Dedifferentiated amniotic fluid mesenchymal stem cell (primary cell): ENCODE results near the gene PPP1R1C.

Source experiments
- DNase-seq: peaks from one replicate; pipeline ENCODE4 v3.0.0-alpha.2; 2016; ENCODE audit errors: extremely low spot score

Gene PPP1R1C

GRCh38 chr2:181971032-181971431 lies 14.6 kb upstream of the PPP1R1C start:
- DNase-seq = no peak

GRCh38 chr2:181972431-181973170 lies 13.1 kb upstream of the PPP1R1C start:
- DNase-seq = no peak

GRCh38 chr2:181973171-181973783 lies 12.4 kb upstream of the PPP1R1C start:
- no peak for DNase-seq

- DNase-seq = no peak
These were observed 7.8 kb upstream of the PPP1R1C start for GRCh38 chr2:181977661-181978350.

- DNase-seq = no peak
These were observed 7.1 kb upstream of the PPP1R1C start for GRCh38 chr2:181978351-181979150.

GRCh38 chr2:181984060-181984459 lies 1.6 kb upstream of the PPP1R1C start:
- DNase-seq = no peak

GRCh38 chr2:181984814-181985631 lies 630 bp upstream of the PPP1R1C start:
- no peak for DNase-seq

- DNase-seq = no peak
These were observed 2.7 kb downstream of the PPP1R1C start for GRCh38 chr2:181988154-181988924.

- no peak for DNase-seq
These were observed 3.4 kb downstream of the PPP1R1C start for GRCh38 chr2:181989099-181989498.

- DNase-seq = no peak
These were observed 5.7 kb downstream of the PPP1R1C start for GRCh38 chr2:181991171-181991885.

- no peak for DNase-seq
These were observed 7.1 kb downstream of the PPP1R1C start for GRCh38 chr2:181992776-181993175.

- DNase-seq = no peak
These were observed 9.6 kb downstream of the PPP1R1C start for GRCh38 chr2:181995289-181995688.

GRCh38 chr2:181998041-181998835 lies 12.6 kb downstream of the PPP1R1C start:
- no peak for DNase-seq

GRCh38 chr2:181998891-181999654 lies 13.4 kb downstream of the PPP1R1C start:
- no peak for DNase-seq

GRCh38 chr2:181999911-182000310 lies 14.3 kb downstream of the PPP1R1C start:
- DNase-seq = no peak

- DNase-seq = no peak
These were observed 19.4 kb downstream of the PPP1R1C start for GRCh38 chr2:182004945-182005520.

- no peak for DNase-seq
These were observed 21.1 kb downstream of the PPP1R1C start for GRCh38 chr2:182006595-182007341.
